GM12878 (cell line): ENCODE results near the gene DNAJC18. TPM values are rescaled to one million over a fixed set of nuclear protein-coding genes. Genes with fewer than 3 reads are reported as not detected.

Source experiments
- ATAC-seq: fragments of 200-7000 bp; cut with Tn5 transposase; 3 replicates; pipeline ENCODE4 v1.9.1; 2020; ENCODE audit warnings: mild to moderate bottlenecking, moderate library complexity
- BruUV-seq: library from RNA; stranded (reverse); fragments of 400-500 nt; replicated peaks from 2 replicates; lab custom pipeline; 2021; lab: Mats Ljungman, UMichigan
- CTCF ChIA-PET: fragments of 300-600 bp; sonication (Branson Sonifier 250); formaldehyde crosslinking; extraction: SDS; loops from one replicate; lab custom pipeline; 2021; ENCODE audit warnings: inconsistent platforms; lab: Yijun Ruan, JAX
- POLR2A ChIA-PET: fragments of 350-600 bp; formaldehyde crosslinking; extraction: SDS; loops from one replicate; lab custom pipeline; 2021; ENCODE audit warnings: inconsistent platforms; lab: Charles Lee
- RAD21 ChIA-PET: fragments of 300-600 bp; sonication (Branson Sonifier 250); formaldehyde crosslinking; loops from one replicate; lab custom pipeline; 2023; ENCODE audit warnings: antibody characterized with exemption; ENCODE audit not compliant: unreplicated experiment; lab: Charles Lee
- SMC1A ChIA-PET: fragments of 300-600 bp; sonication (Branson Sonifier 250); formaldehyde crosslinking; loops from one replicate; lab custom pipeline; 2023; ENCODE audit not compliant: unreplicated experiment, uncharacterized antibody; lab: Charles Lee
- DNase-seq: peaks from one replicate; pipeline ENCODE4 v3.0.0-alpha.2; 2011; ENCODE audit warnings: low read depth, low spot score
- FAIRE-seq: peaks from 3 replicates; lab custom pipeline; 2011; peaks lifted over from hg19 to GRCh38; lab: Jason Lieb, UNC
- H2AFZ ChIP-seq: 2 replicates; pipeline ENCODE4 v1.6.0; 2011; ENCODE audit warnings: low read depth, low read length, control low read depth; ENCODE audit not compliant: control insufficient read depth
- H3K27ac ChIP-seq: 2 replicates; pipeline ENCODE4 v1.5.1; 2011; ENCODE audit warnings: control low read depth; ENCODE audit not compliant: control insufficient read depth, insufficient read depth
- H3K27me3 ChIP-seq, 2 experiments: replicated peaks in 1 of 2; 2 replicates each; pipeline versions ENCODE4 v1.6.0 to v1.6.1; 2011; ENCODE audit warnings: low read length in 1 of 2; ENCODE audit not compliant: control insufficient read depth in 2 of 2, insufficient read depth in 2 of 2
- H3K36me3 ChIP-seq, 2 experiments: 2 replicates each; pipeline ENCODE4 v1.5.1; 2011; ENCODE audit warnings: low read length in 1 of 2; ENCODE audit not compliant: control insufficient read depth in 2 of 2, insufficient read depth in 2 of 2
- H3K4me1 ChIP-seq: 2 replicates; pipeline ENCODE4 v1.6.1; 2011; ENCODE audit warnings: mild to moderate bottlenecking, low read length, moderate library complexity, mixed read lengths; ENCODE audit not compliant: control insufficient read depth, insufficient read depth
- H3K4me2 ChIP-seq: 2 replicates; pipeline ENCODE4 v1.6.0; 2011; ENCODE audit warnings: control low read depth; ENCODE audit not compliant: control insufficient read depth, insufficient read depth
- H3K4me3 ChIP-seq: fragments of 200-600 bp; sonication (generic); 2 replicates; pipeline ENCODE4 v1.5.1; 2016
- H3K79me2 ChIP-seq: 2 replicates; pipeline ENCODE4 v1.6.0; 2011; ENCODE audit warnings: low read length; ENCODE audit not compliant: control insufficient read depth, insufficient read depth
- H3K9ac ChIP-seq: 2 replicates; pipeline ENCODE4 v1.8.0; 2011; ENCODE audit warnings: low read length, control low read depth, mixed read lengths; ENCODE audit not compliant: control insufficient read depth, insufficient read depth
- H3K9me3 ChIP-seq: replicated peaks from 3 replicates; pipeline ENCODE4 v1.5.1; 2011; ENCODE audit warnings: mild to moderate bottlenecking, low read length; ENCODE audit not compliant: control insufficient read depth, insufficient read depth
- H4K20me1 ChIP-seq: 2 replicates; pipeline ENCODE4 v1.6.0; 2011; ENCODE audit not compliant: control insufficient read depth, insufficient read depth
- CHD2 ChIP-seq: IDR thresholded peaks from 2 replicates; pipeline ENCODE4 v1.6.1; 2011; ENCODE audit warnings: low read depth, low read length, improper control_type of control experiment, borderline replicate concordance
- FOXK2 ChIP-seq: fragments of 450-650 bp; IDR thresholded peaks from 2 replicates; pipeline ENCODE4 v1.6.1; 2017; ENCODE audit warnings: mild to moderate bottlenecking, moderate library complexity
- GABPA ChIP-seq: IDR thresholded peaks from 2 replicates; pipeline ENCODE4 v1.6.1; 2014; ENCODE audit warnings: antibody characterized with exemption, low read depth, mild to moderate bottlenecking, inconsistent platforms
- HCFC1 ChIP-seq: fragments of 150-350 bp; IDR thresholded peaks from 2 replicates; pipeline ENCODE4 v1.6.1; 2014; ENCODE audit warnings: low read length
- IKZF1 ChIP-seq: fragments of 450-650 bp; conservative IDR thresholded peaks from 2 replicates; pipeline ENCODE4 v1.6.1; 2017; ENCODE audit warnings: antibody characterized with exemption, mild to moderate bottlenecking
- MLLT1 ChIP-seq: fragments of 450-650 bp; IDR thresholded peaks from 2 replicates; pipeline ENCODE4 v1.6.1; 2016; ENCODE audit warnings: mild to moderate bottlenecking
- MYC ChIP-seq: IDR thresholded peaks from 2 replicates; pipeline ENCODE4 v1.6.1; 2011; ENCODE audit warnings: mild to moderate bottlenecking, low read length, moderate library complexity, inconsistent platforms; ENCODE audit not compliant: insufficient read depth, insufficient replicate concordance, insufficient read length, severe bottlenecking
- NFXL1 ChIP-seq: fragments of 450-650 bp; IDR thresholded peaks from 2 replicates; pipeline ENCODE4 v1.6.1; 2017; ENCODE audit warnings: antibody characterized with exemption, mild to moderate bottlenecking, borderline replicate concordance
- PAX5 ChIP-seq: IDR thresholded peaks from 2 replicates; pipeline ENCODE4 v1.6.1; 2011; ENCODE audit warnings: low read depth, low read length, borderline replicate concordance
- PAX8 ChIP-seq: fragments of 450-650 bp; IDR thresholded peaks from 2 replicates; pipeline ENCODE4 v1.6.1; 2017; ENCODE audit warnings: mild to moderate bottlenecking, moderate library complexity
- PRDM15 ChIP-seq: fragments of 450-650 bp; formaldehyde crosslinking; IDR thresholded peaks from 2 replicates; pipeline ENCODE4 v1.4.0; 2020; ENCODE audit warnings: mild to moderate bottlenecking, moderate library complexity
- SREBF1 ChIP-seq: IDR thresholded peaks from 2 replicates; pipeline ENCODE4 v1.6.1; 2012; ENCODE audit warnings: mild to moderate bottlenecking, low read length
- SREBF2 ChIP-seq: IDR thresholded peaks from 2 replicates; pipeline ENCODE4 v1.6.1; 2012; ENCODE audit warnings: mild to moderate bottlenecking, low read length
- STAT3 ChIP-seq: IDR thresholded peaks from 2 replicates; pipeline ENCODE4 v1.6.1; 2011; ENCODE audit warnings: low read depth, low read length, improper control_type of control experiment
- WGBS: methylation state at CpG from one replicate; pipeline ENCODE4 v1.1.6; 2016; ENCODE audit warnings: low lambda C conversion rate; ENCODE audit not compliant: insufficient replicate concordance, insufficient coverage; ENCODE audit errors: missing lambda C conversion rate; 5-methylcytosine and 5-hydroxymethylcytosine counted together
- in situ Hi-C: fragments of 300-500 bp; cut with MboI; formaldehyde crosslinking; loops from 9 replicates; pipeline ENCODE4 v1.14.3; 2018; ENCODE audit warnings: mixed read lengths
- intact Hi-C: fragments of 100-400 bp; cut with micrococcal nuclease; formaldehyde crosslinking; loops from one replicate; pipeline ENCODE4 v1.14.2; 2022; ENCODE audit not compliant: unreplicated experiment
- polyA plus RNA-seq, 11 experiments: library from polyadenylated mRNA; depleted of rRNA in 4 of 11; unstranded in 6 of 11; stranded (reverse) in 5 of 11; fragments of >200 nt; fragmentation: Nextera tagmentation in 4 of 11; fragmentation: Illumina TruSeq in 1 of 11; extraction: Ambion mirVana in 4 of 11; extraction: Trizol in 1 of 11; gene quantifications; 1 replicate in 1 of 11; 2 replicates in 10 of 11; pipeline versions ENCODE4 v1.2.1 to v1.2.3, GENCODE V29; 2011 to 2016; ENCODE audit warnings: inconsistent platforms in 2 of 11, missing spikeins in 2 of 11, low read depth in 1 of 11
- total RNA-seq, 4 experiments: library from RNA; depleted of rRNA in 3 of 4; stranded (reverse); fragments of >200 nt in 3 of 4; fragmentation: Illumina TruSeq in 1 of 4; extraction: Trizol in 1 of 4; gene quantifications; 2 replicates each; pipeline versions ENCODE4 v1.2.1 to v1.2.3, GENCODE V29; 2013 to 2021
- TF ChIP-seq, protein P1 (sequence below): fragments of 450-650 bp; IDR thresholded peaks from 2 replicates; pipeline ENCODE4 v1.6.1; 2017; ENCODE audit warnings: borderline replicate concordance
- TF ChIP-seq, protein P2 (sequence below): fragments of 450-650 bp; conservative IDR thresholded peaks from 2 replicates; pipeline ENCODE4 v1.6.1; 2017; ENCODE audit warnings: mild to moderate bottlenecking, moderate library complexity

The DNAJC18 gene
- total and polyA plus RNA-seq, 10 of the 15 experiments (the other 5 are each of a cell fraction or from before 2014, with no cell fraction given), result 6.4 to 26.7 (median 17.7) TPM

GRCh38 chr5:139404484-139404840 lies 34.9 kb downstream of the DNAJC18 start:
- intact Hi-C loops, result loop anchor here (2.0 kb wide), 1 partner anchor 42 kb away; no protein-coding TSS in a partner anchor
- Histone ChIP-seq H3K36me3 (no peaks in the 10 kb centered on the region; a peak in 1 of 4 replicates), H3K79me2 (peaks cover 3% of the 10 kb centered on the region; the same call in 1 of the 2 replicates), H3K27ac (peak overlapping the region; percentile 83), H4K20me1 (no peaks in the 10 kb centered on the region), H3K4me1 (peaks cover 30% of the 10 kb centered on the region), H3K9ac (peak overlapping the region; percentile 66; the same call in 1 of the 2 replicates), H2AFZ (peak overlapping the region; percentile 83), H3K9me3 (no peaks in the 10 kb centered on the region; the same call in 2 of the 3 replicates), H3K4me2 (peak overlapping the region; percentile 85), H3K4me3 (peak overlapping the region; percentile 23; the same call in 1 of the 2 replicates), H3K27me3 (no peaks in the 10 kb centered on the region)
- in situ Hi-C loops, result no loop called here
- FAIRE-seq, result no peak
- DNase-seq, result no peak
- RAD21 ChIA-PET, result interaction anchor here (1.4 to 3.1 kb wide), 5 partner anchors 11 to 129 kb away, joined by 3 to 17 read pairs (median 10); partner anchors contain the start of genes DNAJC18 and MZB1
- POLR2A ChIA-PET, result interaction anchor here (0.7 to 7.0 kb wide), 9 partner anchors 11 to 1558 kb away, joined by 3 to 74 read pairs (median 4); partner anchors contain the start of genes DNAJC18 and MZB1
- SMC1A ChIA-PET, result interaction anchor here (1.0 to 5.0 kb wide), 4 partner anchors 10 to 62 kb away, joined by 3 to 19 read pairs (median 10); partner anchors contain the start of genes MZB1 and PAIP2
- 80% methylated on average over 5 of the region's 5 CpGs for WGBS
- ATAC-seq, result no peak
- CTCF ChIA-PET, result interaction anchor here (0.9 to 3.5 kb wide), 8 partner anchors 9 to 229 kb away, joined by 3 to 26 read pairs (median 4); partner anchors contain the start of genes DNAJC18 and MZB1
- BruUV-seq, result TSS peak; percentile 45
- TF ChIP-seq, protein P1, sequence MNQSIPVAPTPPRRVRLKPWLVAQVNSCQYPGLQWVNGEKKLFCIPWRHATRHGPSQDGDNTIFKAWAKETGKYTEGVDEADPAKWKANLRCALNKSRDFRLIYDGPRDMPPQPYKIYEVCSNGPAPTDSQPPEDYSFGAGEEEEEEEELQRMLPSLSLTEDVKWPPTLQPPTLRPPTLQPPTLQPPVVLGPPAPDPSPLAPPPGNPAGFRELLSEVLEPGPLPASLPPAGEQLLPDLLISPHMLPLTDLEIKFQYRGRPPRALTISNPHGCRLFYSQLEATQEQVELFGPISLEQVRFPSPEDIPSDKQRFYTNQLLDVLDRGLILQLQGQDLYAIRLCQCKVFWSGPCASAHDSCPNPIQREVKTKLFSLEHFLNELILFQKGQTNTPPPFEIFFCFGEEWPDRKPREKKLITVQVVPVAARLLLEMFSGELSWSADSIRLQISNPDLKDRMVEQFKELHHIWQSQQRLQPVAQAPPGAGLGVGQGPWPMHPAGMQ, result no peak
- TF ChIP-seq PAX5, result no peak
- TF ChIP-seq GABPA, result no peak
- no peak for TF ChIP-seq PAX8
- no peak for TF ChIP-seq HCFC1
- TF ChIP-seq, protein P2, sequence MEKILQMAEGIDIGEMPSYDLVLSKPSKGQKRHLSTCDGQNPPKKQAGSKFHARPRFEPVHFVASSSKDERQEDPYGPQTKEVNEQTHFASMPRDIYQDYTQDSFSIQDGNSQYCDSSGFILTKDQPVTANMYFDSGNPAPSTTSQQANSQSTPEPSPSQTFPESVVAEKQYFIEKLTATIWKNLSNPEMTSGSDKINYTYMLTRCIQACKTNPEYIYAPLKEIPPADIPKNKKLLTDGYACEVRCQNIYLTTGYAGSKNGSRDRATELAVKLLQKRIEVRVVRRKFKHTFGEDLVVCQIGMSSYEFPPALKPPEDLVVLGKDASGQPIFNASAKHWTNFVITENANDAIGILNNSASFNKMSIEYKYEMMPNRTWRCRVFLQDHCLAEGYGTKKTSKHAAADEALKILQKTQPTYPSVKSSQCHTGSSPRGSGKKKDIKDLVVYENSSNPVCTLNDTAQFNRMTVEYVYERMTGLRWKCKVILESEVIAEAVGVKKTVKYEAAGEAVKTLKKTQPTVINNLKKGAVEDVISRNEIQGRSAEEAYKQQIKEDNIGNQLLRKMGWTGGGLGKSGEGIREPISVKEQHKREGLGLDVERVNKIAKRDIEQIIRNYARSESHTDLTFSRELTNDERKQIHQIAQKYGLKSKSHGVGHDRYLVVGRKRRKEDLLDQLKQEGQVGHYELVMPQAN, result no peak
- no peak for TF ChIP-seq PRDM15 (CRISPR knock-in tag)
- TF ChIP-seq SREBF2, result no peak
- no peak for TF ChIP-seq MYC
- no peak for TF ChIP-seq IKZF1
- no peak for TF ChIP-seq FOXK2
- TF ChIP-seq SREBF1, result no peak
- TF ChIP-seq CHD2, result no peak
- no peak for TF ChIP-seq MLLT1
- no peak for TF ChIP-seq STAT3
- TF ChIP-seq NFXL1, result no peak
